ENCODE data around the gene CORO2A.
"Not testable (repeated sequence)": the region's sequence is repeated elsewhere in the genome, so short reads cannot be mapped to it uniquely, and the experiment has no call there.

CORO2A gene

DNA sequence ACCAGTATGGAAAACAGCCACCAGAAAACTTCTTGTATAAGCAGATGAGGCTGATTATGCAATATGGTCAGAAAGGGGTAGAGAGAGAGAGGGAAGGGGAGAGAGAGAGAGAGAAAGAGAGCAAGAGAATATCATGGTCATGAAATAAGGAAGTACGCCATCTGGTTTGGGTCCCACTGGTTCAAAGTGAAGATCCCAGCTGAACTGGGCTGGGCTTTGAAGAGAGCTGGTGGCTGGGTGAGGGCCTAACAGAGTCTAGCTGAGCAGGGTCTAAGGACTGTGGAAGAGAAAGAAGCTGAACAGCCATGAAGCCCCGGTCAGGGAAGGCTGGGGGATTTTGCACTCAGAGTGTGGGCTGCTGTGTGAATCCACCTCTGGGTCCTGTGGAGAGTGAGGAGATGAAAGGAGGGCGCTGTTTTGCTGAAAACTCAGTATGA, 88.0 kb downstream of the CORO2A start:
- no peak overlapping the region for H3K4me3 ChIP-seq
- in situ Hi-C loops (cut with MboI; ENCODE audit: low sequenced_read_pairs), result no loop called here
- no peaks in the 10 kb centered on the region for H3K9me3 ChIP-seq
- H3K27me3 ChIP-seq (ENCODE audit: low read depth), result no peaks in the 10 kb centered on the region
- no peak for DNase-seq (ENCODE audit: low spot score in 2 of 2)
- peaks cover 10% of the 10 kb centered on the region for H3K36me3 ChIP-seq (replicated peaks)
- no peaks in the 10 kb centered on the region for H3K4me1 ChIP-seq

- Histone ChIP-seq H3K4me1 (no peaks in the 10 kb centered on the region), H3K36me3 (replicated peaks) (peaks cover 14% of the 10 kb centered on the region), H3K4me3 (no peak overlapping the region), H3K27me3 (ENCODE audit: low read depth) (no peaks in the 10 kb centered on the region), H3K9me3 (no peaks in the 10 kb centered on the region)
- DNase-seq (ENCODE audit: low spot score in 2 of 2), result no peak
- in situ Hi-C loops (cut with MboI; ENCODE audit: low sequenced_read_pairs), result no loop called here
Observed at GRCh38 chr9:98101868-98102273, 90.6 kb downstream of the CORO2A start.

GRCh38 chr9:98101416-98101815, 91.0 kb downstream of the CORO2A start:
- Histone ChIP-seq H3K9me3 (no peaks in the 10 kb centered on the region), H3K27me3 (ENCODE audit: low read depth) (no peaks in the 10 kb centered on the region), H3K4me3 (no peak overlapping the region), H3K36me3 (replicated peaks) (peaks cover 16% of the 10 kb centered on the region), H3K4me1 (no peaks in the 10 kb centered on the region)
- no peak for DNase-seq (ENCODE audit: low spot score in 2 of 2)
- in situ Hi-C loops (cut with MboI; ENCODE audit: low sequenced_read_pairs), result no loop called here

GRCh38 chr9:98100456-98100855, 92.0 kb downstream of the CORO2A start:
- in situ Hi-C loops (cut with MboI; ENCODE audit: low sequenced_read_pairs), result no loop called here
- Histone ChIP-seq H3K36me3 (replicated peaks) (peaks cover 21% of the 10 kb centered on the region), H3K4me3 (no peak overlapping the region), H3K9me3 (no peaks in the 10 kb centered on the region), H3K4me1 (no peaks in the 10 kb centered on the region), H3K27me3 (ENCODE audit: low read depth) (no peaks in the 10 kb centered on the region)
- no peak for DNase-seq (ENCODE audit: low spot score in 2 of 2)

DNA sequence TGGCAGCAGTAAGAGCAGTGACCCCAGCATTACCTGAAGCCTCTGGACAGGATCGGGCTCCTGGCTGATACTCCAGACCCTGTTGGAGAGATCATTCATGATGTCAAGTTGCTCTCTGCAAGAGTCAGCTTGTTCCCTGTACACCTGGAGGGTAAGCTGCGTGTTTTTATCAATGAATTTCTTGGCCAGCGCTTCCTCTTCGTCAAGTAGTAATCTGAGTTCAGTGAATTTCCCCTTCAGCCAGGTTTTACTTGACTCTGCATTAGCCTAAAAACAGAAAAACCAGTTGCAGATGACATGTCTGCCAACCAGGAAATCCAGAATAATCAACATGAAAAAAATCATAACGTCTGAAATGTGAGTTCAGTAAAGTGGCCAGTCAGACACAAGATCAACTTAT, 92.5 kb downstream of the CORO2A start:
- Histone ChIP-seq H3K4me3 (no peak overlapping the region), H3K9me3 (no peaks in the 10 kb centered on the region), H3K36me3 (replicated peaks) (peaks cover 26% of the 10 kb centered on the region), H3K27me3 (ENCODE audit: low read depth) (no peaks in the 10 kb centered on the region), H3K4me1 (no peaks in the 10 kb centered on the region)
- in situ Hi-C loops (cut with MboI; ENCODE audit: low sequenced_read_pairs), result no loop called here
- no peak for DNase-seq (ENCODE audit: low spot score in 2 of 2)

- H3K9me3 ChIP-seq, result no peaks in the 10 kb centered on the region
- H3K36me3 ChIP-seq (replicated peaks), result peaks cover 31% of the 10 kb centered on the region
- no peaks in the 10 kb centered on the region for H3K27me3 ChIP-seq (ENCODE audit: low read depth)
- no peak overlapping the region for H3K4me3 ChIP-seq
- DNase-seq (ENCODE audit: low spot score in 2 of 2), result no peak
- in situ Hi-C loops (cut with MboI; ENCODE audit: low sequenced_read_pairs), result no loop called here
- no peaks in the 10 kb centered on the region for H3K4me1 ChIP-seq
Observed at GRCh38 chr9:98099346-98099745, 93.1 kb downstream of the CORO2A start.

- in situ Hi-C loops (cut with MboI; ENCODE audit: low sequenced_read_pairs), result no loop called here
- no peak for DNase-seq (ENCODE audit: low spot score in 2 of 2)
- H3K9me3 ChIP-seq, result no peaks in the 10 kb centered on the region
- peaks cover 31% of the 10 kb centered on the region for H3K36me3 ChIP-seq (replicated peaks)
- H3K27me3 ChIP-seq (ENCODE audit: low read depth), result no peaks in the 10 kb centered on the region
- no peak overlapping the region for H3K4me3 ChIP-seq
- H3K4me1 ChIP-seq, result no peaks in the 10 kb centered on the region
Observed at GRCh38 chr9:98097836-98098235, 94.6 kb downstream of the CORO2A start.

DNA sequence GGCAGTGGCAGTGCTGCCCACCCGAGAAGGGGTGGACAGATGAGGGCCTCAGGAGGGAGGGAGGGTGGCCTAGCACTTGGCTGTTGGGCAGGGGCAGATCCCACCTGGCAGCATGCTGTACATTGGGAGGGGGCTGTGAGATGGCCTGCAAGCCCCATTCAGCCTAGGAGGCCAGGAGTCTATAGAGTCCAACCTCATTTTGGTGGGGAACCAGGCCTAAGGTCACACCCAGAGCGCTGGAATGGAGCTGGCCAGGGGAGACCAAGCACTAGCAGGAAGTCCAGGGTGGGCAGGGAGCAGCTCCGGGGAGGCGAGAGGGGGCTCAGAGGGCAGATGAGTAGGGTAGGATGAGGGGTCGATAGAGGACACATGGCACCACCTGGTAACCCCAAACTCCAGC, 96.3 kb downstream of the CORO2A start:
- DNase-seq (ENCODE audit: low spot score in 2 of 2), result no peak
- Histone ChIP-seq H3K9me3 (no peaks in the 10 kb centered on the region), H3K27me3 (ENCODE audit: low read depth) (no peaks in the 10 kb centered on the region), H3K36me3 (replicated peaks) (peaks cover 31% of the 10 kb centered on the region), H3K4me3 (no peak overlapping the region), H3K4me1 (peaks cover 6% of the 10 kb centered on the region)
- in situ Hi-C loops (cut with MboI; ENCODE audit: low sequenced_read_pairs), result no loop called here

DNA sequence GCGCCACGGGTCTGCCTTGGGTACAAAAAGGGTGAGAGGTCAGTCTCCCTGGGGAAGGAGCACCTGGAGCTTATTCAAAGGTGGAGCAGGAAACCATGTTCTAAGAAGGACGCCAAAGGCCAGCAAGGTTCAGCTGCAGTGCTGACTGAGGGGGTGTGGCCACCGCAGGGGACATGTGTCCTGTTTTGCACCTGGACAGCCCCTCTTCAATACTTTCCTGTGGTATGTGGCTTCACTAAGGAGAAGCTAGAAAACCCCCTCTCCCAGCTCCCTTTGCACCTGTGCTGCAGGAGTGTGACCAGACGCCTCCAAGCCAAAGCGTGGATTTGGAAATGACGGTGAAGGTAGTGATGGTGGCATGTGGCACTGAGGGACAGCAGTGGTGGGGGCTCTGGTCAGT, 97.0 kb downstream of the CORO2A start:
- H3K27me3 ChIP-seq (ENCODE audit: low read depth), result no peaks in the 10 kb centered on the region
- H3K4me1 ChIP-seq, result peaks cover 11% of the 10 kb centered on the region
- no peaks in the 10 kb centered on the region for H3K9me3 ChIP-seq
- in situ Hi-C loops (cut with MboI; ENCODE audit: low sequenced_read_pairs), result no loop called here
- no peak overlapping the region for H3K4me3 ChIP-seq
- no peak for DNase-seq (ENCODE audit: low spot score in 2 of 2)
- H3K36me3 ChIP-seq (replicated peaks), result peaks cover 31% of the 10 kb centered on the region

DNA sequence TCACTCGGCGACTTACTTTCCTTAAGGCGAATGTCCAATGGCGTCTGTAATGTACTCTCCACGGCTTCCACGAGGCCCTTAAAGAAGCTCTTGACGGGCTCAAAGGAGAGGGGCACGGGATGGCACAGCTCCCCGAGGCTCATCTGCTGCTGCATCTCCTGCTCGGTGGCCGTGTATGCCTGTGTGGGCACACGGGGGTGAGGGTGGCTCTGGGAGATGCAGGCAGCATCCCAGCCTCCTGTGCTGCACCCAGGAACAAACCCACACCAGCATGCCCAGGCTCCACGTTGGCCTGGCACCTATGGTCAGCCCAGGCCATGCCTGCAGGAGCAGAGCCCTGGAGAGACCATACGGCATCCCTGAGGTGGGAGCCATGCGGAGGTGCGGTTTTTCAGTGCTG, 97.6 kb downstream of the CORO2A start:
- H3K36me3 ChIP-seq (replicated peaks), result peaks cover 32% of the 10 kb centered on the region
- peaks cover 11% of the 10 kb centered on the region for H3K4me1 ChIP-seq
- no peak overlapping the region for H3K4me3 ChIP-seq
- in situ Hi-C loops (cut with MboI; ENCODE audit: low sequenced_read_pairs), result no loop called here
- no peak for DNase-seq (ENCODE audit: low spot score in 2 of 2)
- no peaks in the 10 kb centered on the region for H3K27me3 ChIP-seq (ENCODE audit: low read depth)
- H3K9me3 ChIP-seq, result no peaks in the 10 kb centered on the region

DNA sequence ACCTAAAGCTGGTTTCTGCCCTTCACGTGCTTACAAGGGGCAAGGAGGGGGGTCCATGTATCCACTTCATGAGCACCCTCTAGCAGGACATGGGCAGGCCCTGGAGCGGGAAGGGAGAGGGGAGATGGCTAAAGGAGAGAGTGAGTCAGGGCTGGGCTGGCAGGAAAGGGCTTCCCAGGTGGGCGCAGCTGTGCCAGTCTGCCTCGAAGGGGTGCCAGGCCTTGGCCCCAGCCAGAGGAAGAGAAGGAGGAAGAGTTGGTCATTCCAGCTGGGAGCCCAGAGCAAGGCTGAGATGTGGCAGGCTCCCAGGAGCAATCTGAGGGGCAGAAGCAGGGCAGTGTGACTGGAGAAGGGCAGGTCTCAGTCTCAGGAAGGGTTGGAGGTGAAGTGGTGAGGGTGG, 98.1 kb downstream of the CORO2A start:
- Histone ChIP-seq H3K27me3 (ENCODE audit: low read depth) (no peaks in the 10 kb centered on the region), H3K4me3 (no peak overlapping the region), H3K36me3 (replicated peaks) (peaks cover 33% of the 10 kb centered on the region), H3K4me1 (peaks cover 11% of the 10 kb centered on the region), H3K9me3 (no peaks in the 10 kb centered on the region)
- no peak for DNase-seq (ENCODE audit: low spot score in 2 of 2)
- in situ Hi-C loops (cut with MboI; ENCODE audit: low sequenced_read_pairs), result no loop called here

DNA sequence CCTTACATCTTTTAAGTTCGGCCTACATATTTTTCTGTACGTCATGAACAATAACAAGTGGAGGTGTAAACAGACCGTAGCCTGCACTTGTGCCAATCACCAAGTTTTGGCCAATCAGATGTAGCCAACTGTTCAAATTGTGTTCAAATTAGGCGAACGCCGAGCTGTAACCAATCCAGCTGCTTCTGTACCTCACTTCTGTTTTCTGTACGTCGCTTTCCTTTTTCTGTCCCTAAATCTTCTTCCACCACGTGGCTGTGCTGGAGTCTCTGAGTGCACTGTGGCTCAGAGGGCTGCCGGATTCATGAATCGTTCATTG, 99.9 kb downstream of the CORO2A start:
- Histone ChIP-seq H3K27me3 (ENCODE audit: low read depth) (no peaks in the 10 kb centered on the region), H3K36me3 (replicated peaks) (peaks cover 24% of the 10 kb centered on the region), H3K4me3 (no peak overlapping the region), H3K9me3 (no peaks in the 10 kb centered on the region), H3K4me1 (peaks cover 11% of the 10 kb centered on the region)
- DNase-seq (ENCODE audit: low spot score in 2 of 2), result no peak
- in situ Hi-C loops (cut with MboI; ENCODE audit: low sequenced_read_pairs), result no loop called here

DNA sequence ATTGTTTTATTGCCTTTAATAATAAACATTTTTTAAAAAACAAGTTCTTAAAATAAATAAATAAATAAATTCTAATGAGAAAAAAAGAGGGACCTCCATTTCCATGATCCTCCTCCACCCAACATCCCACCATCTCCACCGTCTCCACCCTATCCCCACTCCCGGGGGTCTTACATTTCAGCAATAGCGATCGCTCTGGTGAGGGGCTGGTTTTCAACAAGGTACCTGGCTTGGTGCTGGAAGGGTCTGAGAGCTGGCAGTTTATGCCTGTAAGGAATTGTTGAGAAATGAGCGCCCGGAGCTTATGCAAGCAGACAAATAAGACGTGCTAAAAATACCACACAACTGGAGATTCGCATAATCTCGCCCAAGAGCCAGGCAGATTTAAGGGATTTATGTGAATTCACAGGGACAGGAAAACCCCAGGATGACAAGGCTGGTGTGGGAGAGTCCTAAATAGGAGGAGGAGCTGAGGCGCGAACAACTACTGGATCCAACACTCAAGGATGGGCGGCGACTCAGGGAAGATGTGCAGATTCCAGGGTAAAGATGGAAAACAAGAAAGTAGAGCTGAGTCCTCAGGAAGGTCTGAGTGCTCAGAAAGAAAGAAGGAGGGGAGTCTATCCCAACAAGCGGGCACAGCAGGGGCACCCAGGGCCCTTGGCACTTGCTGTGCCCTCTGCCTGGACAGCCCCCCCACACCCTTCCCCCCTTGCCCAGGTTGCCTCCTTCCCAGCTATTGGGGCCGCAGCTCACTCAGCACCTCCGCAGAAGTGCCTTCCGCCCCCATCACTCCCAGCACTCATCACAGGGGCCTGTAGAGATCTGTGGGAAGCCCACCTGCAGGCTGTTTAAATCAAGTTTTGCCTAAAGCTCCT, 100.5 kb downstream of the CORO2A start:
- no peaks in the 10 kb centered on the region for H3K9me3 ChIP-seq
- DNase-seq (ENCODE audit: low spot score in 2 of 2), result peak; percentile 14 to 51
- no peak overlapping the region for H3K4me3 ChIP-seq
- no peaks in the 10 kb centered on the region for H3K27me3 ChIP-seq (ENCODE audit: low read depth)
- in situ Hi-C loops (cut with MboI; ENCODE audit: low sequenced_read_pairs), result no loop called here
- H3K36me3 ChIP-seq (replicated peaks), result peaks cover 24% of the 10 kb centered on the region
- peaks cover 11% of the 10 kb centered on the region for H3K4me1 ChIP-seq

- H3K27me3 ChIP-seq (ENCODE audit: low read depth); in situ Hi-C loops (cut with MboI; ENCODE audit: low sequenced_read_pairs); H3K9me3 ChIP-seq; H3K4me3 ChIP-seq: not testable (repeated sequence)
- peak; percentile 31 to 47 for DNase-seq (ENCODE audit: low spot score in 2 of 2)
- H3K36me3 ChIP-seq (replicated peaks), result peaks cover 22% of the 10 kb centered on the region
- H3K4me1 ChIP-seq, result peaks cover 11% of the 10 kb centered on the region
Observed at GRCh38 chr9:98090674-98091073, 101.8 kb downstream of the CORO2A start.
